ENCODE results near the gene CLASRP. TPM values are rescaled to one million over a fixed set of nuclear protein-coding genes. Genes with fewer than 3 reads are reported as not detected.
"Not testable (repeated sequence)": the region's sequence is repeated elsewhere in the genome, so short reads cannot be mapped to it uniquely, and the experiment has no call there.

CLASRP gene
- total and polyA plus RNA-seq, 9 donors, result 29.5 to 113 (median 80.3) TPM

DNA sequence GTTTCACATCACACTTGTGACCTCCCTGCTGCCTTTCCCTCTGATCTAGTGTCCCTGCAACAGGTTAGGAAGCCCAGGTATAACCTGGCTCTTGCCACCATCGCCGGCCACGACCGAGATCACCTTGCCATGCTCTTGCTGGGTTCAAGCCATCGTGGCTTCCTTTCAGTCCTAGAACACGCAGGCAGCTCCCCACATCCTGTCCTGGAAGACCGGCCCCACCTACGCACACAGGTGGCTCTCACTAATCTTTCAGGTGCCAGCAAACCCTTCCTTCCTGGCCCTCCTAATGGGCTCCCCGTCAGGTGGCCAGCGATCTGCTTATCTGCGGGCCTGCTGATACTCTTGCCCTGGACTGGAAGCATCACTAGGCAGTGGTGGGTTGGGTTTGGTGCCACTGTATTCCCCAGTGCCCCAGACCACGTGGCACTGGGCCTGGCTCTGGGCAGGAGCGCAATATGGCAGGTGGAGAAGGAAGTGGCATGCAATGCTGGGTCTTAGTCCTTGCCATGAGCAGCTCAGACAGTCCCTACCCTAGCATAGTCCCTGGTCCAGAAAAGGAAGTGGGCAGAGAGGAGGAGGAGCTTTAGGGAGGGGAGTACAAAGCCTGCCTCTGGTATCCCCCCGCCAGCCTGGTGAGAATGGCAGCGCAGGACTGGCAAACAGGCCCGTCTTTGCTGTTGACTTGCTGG, 66.0 kb downstream of the CLASRP start:
- no peak overlapping the region for H3K4me3 ChIP-seq
- WGBS, 3 donors, result 86 to 88% (median 87%) methylated on average over 16 of the region's 16 CpGs
- no peaks in the 10 kb centered on the region for H3K9me3 ChIP-seq
- intact Hi-C loops (cut with DNase I), result no loop called here
- no peak overlapping the region for H3K27ac ChIP-seq
- no peaks in the 10 kb centered on the region for H3K27me3 ChIP-seq
- TF ChIP-seq, protein P1, sequence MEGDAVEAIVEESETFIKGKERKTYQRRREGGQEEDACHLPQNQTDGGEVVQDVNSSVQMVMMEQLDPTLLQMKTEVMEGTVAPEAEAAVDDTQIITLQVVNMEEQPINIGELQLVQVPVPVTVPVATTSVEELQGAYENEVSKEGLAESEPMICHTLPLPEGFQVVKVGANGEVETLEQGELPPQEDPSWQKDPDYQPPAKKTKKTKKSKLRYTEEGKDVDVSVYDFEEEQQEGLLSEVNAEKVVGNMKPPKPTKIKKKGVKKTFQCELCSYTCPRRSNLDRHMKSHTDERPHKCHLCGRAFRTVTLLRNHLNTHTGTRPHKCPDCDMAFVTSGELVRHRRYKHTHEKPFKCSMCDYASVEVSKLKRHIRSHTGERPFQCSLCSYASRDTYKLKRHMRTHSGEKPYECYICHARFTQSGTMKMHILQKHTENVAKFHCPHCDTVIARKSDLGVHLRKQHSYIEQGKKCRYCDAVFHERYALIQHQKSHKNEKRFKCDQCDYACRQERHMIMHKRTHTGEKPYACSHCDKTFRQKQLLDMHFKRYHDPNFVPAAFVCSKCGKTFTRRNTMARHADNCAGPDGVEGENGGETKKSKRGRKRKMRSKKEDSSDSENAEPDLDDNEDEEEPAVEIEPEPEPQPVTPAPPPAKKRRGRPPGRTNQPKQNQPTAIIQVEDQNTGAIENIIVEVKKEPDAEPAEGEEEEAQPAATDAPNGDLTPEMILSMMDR (IDR thresholded peaks at IDR 0.05), result no peak
- TF ChIP-seq POLR2A (IDR thresholded peaks at IDR 0.05) (no peak), EP300 (IDR thresholded peaks at IDR 0.05) (no peak)
- H3K4me1 ChIP-seq (ENCODE audit: insufficient read depth), result peaks cover 13% of the 10 kb centered on the region
- DNase-seq, result no peak
- no peaks in the 10 kb centered on the region for H3K36me3 ChIP-seq

DNA sequence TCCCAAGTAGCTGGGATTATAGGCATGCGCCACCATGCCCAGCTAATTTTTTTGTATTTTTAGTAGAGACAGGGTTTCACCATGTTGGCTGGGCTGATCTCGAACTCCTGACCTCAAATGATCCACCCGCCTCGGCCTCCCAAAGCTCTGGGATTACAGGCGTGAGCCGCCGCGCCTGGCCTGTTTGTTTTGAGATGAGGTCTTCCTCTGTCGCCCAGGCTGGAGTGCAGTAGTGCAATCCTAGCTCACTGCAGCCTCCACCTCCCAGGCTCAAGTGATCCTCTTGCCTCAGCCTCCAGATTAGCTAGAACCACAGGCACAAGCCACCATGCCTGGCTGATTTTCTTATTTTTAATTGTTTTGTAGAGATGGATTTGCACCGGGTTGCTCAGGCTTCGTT, 67.5 kb downstream of the CLASRP start:
- H3K4me3 ChIP-seq; H3K27ac ChIP-seq; intact Hi-C loops (cut with DNase I); H3K9me3 ChIP-seq; H3K27me3 ChIP-seq; DNase-seq; H3K36me3 ChIP-seq: not testable (repeated sequence)
- peaks cover 13% of the 10 kb centered on the region for H3K4me1 ChIP-seq (ENCODE audit: insufficient read depth)
- 87 to 93% (median 90%) methylated on average over 11 of the region's 11 CpGs for WGBS, 3 donors

DNA sequence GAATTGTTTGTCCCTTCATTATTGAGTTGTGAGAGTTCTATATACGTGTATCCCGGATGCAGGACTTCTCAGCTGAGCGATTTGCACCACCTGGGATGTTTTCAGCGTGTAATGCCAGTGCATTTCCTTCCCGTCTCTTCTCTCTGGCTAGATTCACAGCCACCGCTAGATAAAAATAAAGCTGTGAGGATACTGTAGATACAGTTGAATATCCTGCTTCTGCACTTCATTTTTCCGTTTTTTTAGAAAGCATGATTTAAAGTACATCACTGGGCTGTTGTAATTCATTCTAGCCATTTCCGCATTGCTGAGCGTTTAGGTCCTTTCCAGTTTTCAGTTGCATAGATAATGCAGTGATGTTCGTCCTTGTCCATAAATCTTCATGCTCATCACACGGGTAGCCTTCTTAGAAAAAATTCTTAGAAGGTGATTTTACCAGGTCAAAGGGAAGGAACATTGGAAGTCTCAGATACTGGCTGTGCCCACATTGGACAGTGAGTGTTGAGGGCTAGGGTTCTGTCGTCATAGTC, 68.8 kb downstream of the CLASRP start:
- 57 to 71% (median 71%) methylated on average over 12 of the region's 12 CpGs for WGBS, 3 donors
- no peak for TF ChIP-seq EP300 (IDR thresholded peaks at IDR 0.05)
- TF ChIP-seq, protein P1 (IDR thresholded peaks at IDR 0.05), result no peak
- TF ChIP-seq POLR2A (IDR thresholded peaks at IDR 0.05), result no peak

DNA sequence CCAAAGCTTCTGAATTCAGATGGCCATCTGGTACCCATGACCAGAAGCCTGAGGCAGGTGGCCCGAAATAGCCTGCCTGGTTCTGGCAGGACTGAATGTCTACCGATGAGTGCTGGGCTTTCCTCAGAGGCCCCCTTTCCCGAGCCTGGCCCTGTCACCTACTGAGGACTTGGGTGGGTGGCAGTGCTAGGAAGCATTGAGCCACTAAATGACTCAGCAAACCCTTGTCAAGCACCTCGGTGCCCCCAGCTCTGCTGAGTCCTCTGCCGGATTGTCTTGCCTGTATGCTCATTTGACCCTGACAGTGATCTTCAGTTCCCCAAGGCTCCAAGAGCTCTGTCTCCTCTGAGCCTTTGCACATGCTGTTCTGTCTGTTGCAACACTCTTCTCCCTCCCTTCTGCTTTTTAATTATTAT, 72.0 kb downstream of the CLASRP start:
- WGBS, 3 donors, result 83% methylated on average over 5 of the region's 5 CpGs
- TF ChIP-seq EP300 (IDR thresholded peaks at IDR 0.05) (no peak), POLR2A (IDR thresholded peaks at IDR 0.05) (no peak)
- TF ChIP-seq, protein P1 (IDR thresholded peaks at IDR 0.05), result no peak
- no peak overlapping the region for H3K27ac ChIP-seq

More for the DNA sequence above, 68.8 kb downstream of the CLASRP start:
- no peaks in the 10 kb centered on the region for H3K9me3 ChIP-seq
- peaks cover 9% of the 10 kb centered on the region for H3K4me1 ChIP-seq (ENCODE audit: insufficient read depth)
- H3K27me3 ChIP-seq, result no peaks in the 10 kb centered on the region
- H3K27ac ChIP-seq, result no peak overlapping the region
- H3K4me3 ChIP-seq, result no peak overlapping the region
- no peak for DNase-seq
- intact Hi-C loops (cut with DNase I), result no loop called here
- no peaks in the 10 kb centered on the region for H3K36me3 ChIP-seq

DNA sequence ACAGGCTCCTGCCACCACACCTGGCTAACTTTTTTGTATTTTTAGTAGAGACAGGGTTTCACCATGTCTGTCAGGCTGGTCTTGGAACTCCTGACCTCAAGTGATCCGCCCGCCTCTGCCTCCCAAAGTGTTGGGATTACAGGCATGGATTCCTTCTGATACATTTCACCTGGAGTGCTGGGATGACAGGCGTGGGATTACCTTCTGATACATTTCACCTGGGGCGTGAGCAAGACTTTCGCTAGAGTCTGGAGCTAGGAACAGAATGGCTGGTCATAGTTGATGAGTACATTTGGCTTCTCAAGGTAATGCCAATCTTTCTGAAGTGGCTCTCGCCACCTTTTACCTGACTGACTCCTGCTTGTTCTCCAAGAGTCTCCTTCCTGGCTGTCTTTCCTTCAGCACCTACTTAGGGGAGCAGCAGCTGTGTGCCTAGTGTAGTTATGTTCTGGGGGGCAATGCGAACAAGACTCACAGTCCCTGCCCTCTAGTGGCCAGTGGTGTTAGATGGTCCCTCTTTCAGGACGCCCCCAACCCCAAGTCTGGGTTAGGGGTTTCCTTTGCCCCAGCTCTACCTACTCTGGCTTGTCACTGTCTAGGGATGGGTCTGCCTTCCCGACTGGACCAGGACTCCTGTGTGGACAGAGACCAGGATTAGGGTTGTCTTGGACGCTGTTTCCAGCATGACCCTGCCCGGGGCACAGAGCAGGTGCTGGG, 73.4 kb downstream of the CLASRP start:
- no peaks in the 10 kb centered on the region for H3K9me3 ChIP-seq
- no peak overlapping the region for H3K4me3 ChIP-seq
- WGBS, 3 donors, result 89 to 93% (median 93%) methylated on average over 10 to 11 of the region's 11 CpGs
- no peak overlapping the region for H3K27ac ChIP-seq
- intact Hi-C loops (cut with DNase I), result no loop called here
- H3K27me3 ChIP-seq, result no peaks in the 10 kb centered on the region
- no peaks in the 10 kb centered on the region for H3K36me3 ChIP-seq
- no peak for DNase-seq
- H3K4me1 ChIP-seq (ENCODE audit: insufficient read depth), result peaks cover 1% of the 10 kb centered on the region
- TF ChIP-seq POLR2A (IDR thresholded peaks at IDR 0.05) (no peak), EP300 (IDR thresholded peaks at IDR 0.05) (no peak)
- TF ChIP-seq, protein P1 (IDR thresholded peaks at IDR 0.05), result no peak

More for the DNA sequence above, 72.0 kb downstream of the CLASRP start:
- Histone ChIP-seq H3K4me3 (no peak overlapping the region), H3K36me3 (no peaks in the 10 kb centered on the region), H3K9me3 (no peaks in the 10 kb centered on the region), H3K27me3 (no peaks in the 10 kb centered on the region), H3K4me1 (ENCODE audit: insufficient read depth) (no peaks in the 10 kb centered on the region)
- intact Hi-C loops (cut with DNase I), result no loop called here
- no peak for DNase-seq
